DND-41 (cell line): ENCODE results near the gene CTNNAL1.
A peak's percentile ranks its signal among the peaks of the same experiment; 100 is the strongest.

ENCODE experiments used
- ATAC-seq: fragments of 200-7000 bp; cut with Tn5 transposase; 3 replicates; pipeline ENCODE4 v1.9.1; 2021; ENCODE audit warnings: low read depth; ENCODE audit not compliant: insufficient read depth
- DNase-seq: peaks from one replicate; pipeline ENCODE4 v3.0.0-alpha.2; 2020
- H2AFZ ChIP-seq: 2 replicates; pipeline ENCODE4 v1.6.0; 2012; ENCODE audit warnings: low read depth, low read length
- H3K27ac ChIP-seq: 2 replicates; pipeline ENCODE4 v1.5.1; 2012; ENCODE audit warnings: low read length, inconsistent platforms
- H3K27me3 ChIP-seq: fragments of 200-600 bp; sonication (generic); 2 replicates; pipeline ENCODE4 v1.6.0; 2012; ENCODE audit warnings: low read length, mild to moderate bottlenecking, inconsistent platforms; ENCODE audit not compliant: insufficient read depth, poor library complexity
- H3K36me3 ChIP-seq: 2 replicates; pipeline ENCODE4 v1.5.1; 2012; ENCODE audit warnings: low read length, inconsistent platforms; ENCODE audit not compliant: insufficient read depth
- H3K4me1 ChIP-seq: 2 replicates; pipeline ENCODE4 v1.5.1; 2012; ENCODE audit warnings: mild to moderate bottlenecking, low read length; ENCODE audit not compliant: insufficient read depth
- H3K4me2 ChIP-seq: 2 replicates; pipeline ENCODE4 v1.6.0; 2012; ENCODE audit warnings: mild to moderate bottlenecking, moderate library complexity, low read length, inconsistent platforms; ENCODE audit not compliant: insufficient read depth
- H3K4me3 ChIP-seq, 2 experiments: fragments of 200-600 bp in 1 of 2; shearing (Covaris generic) in 1 of 2; 2 replicates each; pipeline ENCODE4 v1.5.1; 2012 to 2016; ENCODE audit warnings: inconsistent platforms in 2 of 2, low read length in 2 of 2, mild to moderate bottlenecking in 2 of 2, low read depth in 1 of 2, moderate library complexity in 1 of 2
- H3K79me2 ChIP-seq: 2 replicates; pipeline ENCODE4 v1.6.0; 2012; ENCODE audit warnings: low read length, inconsistent platforms; ENCODE audit not compliant: insufficient read depth
- H3K9ac ChIP-seq: 2 replicates; pipeline ENCODE4 v1.6.0; 2012; ENCODE audit warnings: low read depth, mild to moderate bottlenecking, inconsistent platforms, low read length, moderate library complexity
- H3K9me3 ChIP-seq: 2 replicates; pipeline ENCODE4 v1.5.1; 2012; ENCODE audit warnings: low read length, moderate library complexity, mild to moderate bottlenecking, inconsistent platforms; ENCODE audit not compliant: insufficient read depth, severe bottlenecking
- H4K20me1 ChIP-seq: 2 replicates; pipeline ENCODE4 v1.6.0; 2012; ENCODE audit warnings: low read length; ENCODE audit not compliant: insufficient read depth
- EZH2 ChIP-seq: IDR thresholded peaks from 3 replicates; pipeline ENCODE4 v1.6.1; 2012; ENCODE audit warnings: borderline replicate concordance, low read depth, mild to moderate bottlenecking, moderate library complexity, low read length, inconsistent platforms; ENCODE audit not compliant: severe bottlenecking
- TF ChIP-seq, protein P1 (sequence below): IDR thresholded peaks from 2 replicates; pipeline ENCODE4 v1.5.1; 2012; ENCODE audit warnings: borderline replicate concordance, low read length, moderate library complexity, mild to moderate bottlenecking; ENCODE audit not compliant: poor library complexity, severe bottlenecking; ENCODE audit errors: extremely low read depth

Gene CTNNAL1

DNA sequence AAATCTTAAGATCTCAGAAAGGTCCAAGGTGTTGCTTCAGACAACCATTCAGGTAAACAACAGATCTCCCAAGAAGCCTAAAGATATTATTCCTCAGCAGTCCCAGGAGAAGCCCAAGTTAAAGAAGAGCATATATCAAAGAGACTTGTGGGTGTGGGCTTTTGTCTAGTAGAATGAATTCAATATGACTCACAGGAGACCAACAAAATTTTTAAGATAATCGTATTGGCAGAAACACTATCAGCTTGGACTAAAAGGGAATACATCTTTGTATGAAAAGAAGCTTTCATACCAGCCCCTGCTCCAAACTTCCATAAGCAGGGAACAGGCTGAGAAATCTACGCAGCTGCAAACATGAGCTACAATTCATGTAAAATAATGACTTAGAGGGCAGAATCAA lies 10.2 kb downstream of the CTNNAL1 start:
- TF ChIP-seq, protein P1, sequence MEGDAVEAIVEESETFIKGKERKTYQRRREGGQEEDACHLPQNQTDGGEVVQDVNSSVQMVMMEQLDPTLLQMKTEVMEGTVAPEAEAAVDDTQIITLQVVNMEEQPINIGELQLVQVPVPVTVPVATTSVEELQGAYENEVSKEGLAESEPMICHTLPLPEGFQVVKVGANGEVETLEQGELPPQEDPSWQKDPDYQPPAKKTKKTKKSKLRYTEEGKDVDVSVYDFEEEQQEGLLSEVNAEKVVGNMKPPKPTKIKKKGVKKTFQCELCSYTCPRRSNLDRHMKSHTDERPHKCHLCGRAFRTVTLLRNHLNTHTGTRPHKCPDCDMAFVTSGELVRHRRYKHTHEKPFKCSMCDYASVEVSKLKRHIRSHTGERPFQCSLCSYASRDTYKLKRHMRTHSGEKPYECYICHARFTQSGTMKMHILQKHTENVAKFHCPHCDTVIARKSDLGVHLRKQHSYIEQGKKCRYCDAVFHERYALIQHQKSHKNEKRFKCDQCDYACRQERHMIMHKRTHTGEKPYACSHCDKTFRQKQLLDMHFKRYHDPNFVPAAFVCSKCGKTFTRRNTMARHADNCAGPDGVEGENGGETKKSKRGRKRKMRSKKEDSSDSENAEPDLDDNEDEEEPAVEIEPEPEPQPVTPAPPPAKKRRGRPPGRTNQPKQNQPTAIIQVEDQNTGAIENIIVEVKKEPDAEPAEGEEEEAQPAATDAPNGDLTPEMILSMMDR = no peak
- no peak for TF ChIP-seq EZH2
- H3K36me3 ChIP-seq = no peaks in the 10 kb centered on the region

DNA sequence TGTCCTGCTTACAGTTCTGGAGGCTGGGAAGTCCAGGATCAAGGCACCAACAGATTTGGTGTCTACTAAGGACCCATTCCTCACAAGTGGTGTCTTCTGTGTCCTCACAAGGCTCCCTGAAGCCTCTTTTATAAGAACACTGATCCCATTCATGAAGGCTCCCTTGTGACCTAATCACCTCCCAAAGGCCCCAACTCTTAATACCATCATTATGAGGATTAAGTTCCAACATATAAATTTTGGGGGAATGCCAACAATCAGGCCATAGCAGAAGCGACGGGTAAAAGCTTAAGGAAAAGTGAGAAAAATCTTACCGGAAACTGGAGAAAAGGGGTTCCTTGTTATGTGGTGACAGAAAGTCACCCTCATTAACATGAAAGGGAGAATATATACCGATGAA lies 11.2 kb downstream of the CTNNAL1 start:
- Histone ChIP-seq H3K4me2 (no peak overlapping the region), H3K27ac (no peak overlapping the region), H3K9me3 (peaks cover 11% of the 10 kb centered on the region), H4K20me1 (peaks cover 5% of the 10 kb centered on the region; the same call in 1 of the 2 replicates), H3K4me1 (no peaks in the 10 kb centered on the region), H3K27me3 (no peaks in the 10 kb centered on the region), H3K36me3 (no peaks in the 10 kb centered on the region), H2AFZ (no peak overlapping the region), H3K4me3 (no peak overlapping the region), H3K79me2 (peaks cover 19% of the 10 kb centered on the region; the same call in 1 of the 2 replicates), H3K9ac (no peak overlapping the region)
- ATAC-seq (no peak), DNase-seq (no peak)
- TF ChIP-seq, protein P1 = no peak
- TF ChIP-seq EZH2 = no peak

More for the DNA sequence above, 10.2 kb downstream of the CTNNAL1 start:
- Histone ChIP-seq H3K79me2 (peaks cover 23% of the 10 kb centered on the region; the same call in 1 of the 2 replicates), H4K20me1 (peaks cover 5% of the 10 kb centered on the region; the same call in 1 of the 2 replicates), H3K27me3 (no peaks in the 10 kb centered on the region), H3K9ac (no peak overlapping the region), H3K4me3 (no peak overlapping the region), H3K4me1 (no peaks in the 10 kb centered on the region), H3K9me3 (peaks cover 11% of the 10 kb centered on the region), H3K27ac (no peak overlapping the region), H2AFZ (no peak overlapping the region), H3K4me2 (no peak overlapping the region)
- no peak for DNase-seq
- ATAC-seq = no peak

DNA sequence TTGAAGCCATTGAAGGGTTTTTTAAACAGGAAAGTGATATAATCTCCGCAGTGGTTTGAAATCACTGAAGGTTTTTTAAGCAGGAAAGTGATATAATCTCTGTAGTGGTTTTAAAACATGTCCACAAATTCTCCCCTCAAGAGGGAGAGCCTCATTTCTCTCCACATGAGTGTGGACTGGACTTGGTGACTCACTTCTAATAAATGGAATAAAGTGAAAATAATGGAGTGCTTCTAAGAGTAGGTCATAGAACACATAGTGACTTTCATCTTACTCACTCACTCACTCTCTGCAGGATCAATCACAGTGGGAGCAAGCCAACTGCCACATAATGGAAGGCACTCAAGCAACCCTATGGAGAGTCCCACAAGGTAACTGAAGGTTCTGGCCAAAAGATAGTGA lies 12.0 kb downstream of the CTNNAL1 start:
- peaks cover 5% of the 10 kb centered on the region; the same call in 1 of the 2 replicates for H4K20me1 ChIP-seq
- H2AFZ ChIP-seq = no peak overlapping the region
- no peaks in the 10 kb centered on the region for H3K4me1 ChIP-seq
- no peaks in the 10 kb centered on the region for H3K36me3 ChIP-seq
- H3K9me3 ChIP-seq = peaks cover 11% of the 10 kb centered on the region
- ATAC-seq (peak; percentile 50; the same call in 2 of the 3 replicates), DNase-seq (no peak)
- no peak overlapping the region for H3K9ac ChIP-seq
- H3K27me3 ChIP-seq = no peaks in the 10 kb centered on the region
- H3K4me3 ChIP-seq = no peak overlapping the region
- H3K4me2 ChIP-seq = no peak overlapping the region
- H3K27ac ChIP-seq = no peak overlapping the region
- peaks cover 14% of the 10 kb centered on the region; the same call in 1 of the 2 replicates for H3K79me2 ChIP-seq
- TF ChIP-seq EZH2 = no peak
- TF ChIP-seq, protein P1 = no peak
